GM23338 (cell line): ENCODE measurements around the gene UCMA. TPM values are rescaled to one million over a fixed set of nuclear protein-coding genes. Genes with fewer than 3 reads are reported as not detected.
A peak's percentile ranks its signal among the peaks of the same experiment; 100 is the strongest.

Experiments used
- ATAC-seq: fragments of 200-7000 bp; cut with Tn5 transposase; 3 replicates; pipeline ENCODE4 v1.9.1; 2020
- DNase-seq: peaks from one replicate; pipeline ENCODE4 v3.0.0-alpha.2; 2015; ENCODE audit warnings: low spot score
- H2AFZ ChIP-seq: fragments of 200-600 bp; sonication (generic); 2 replicates; pipeline ENCODE4 v1.8.0; 2016; ENCODE audit warnings: antibody characterized with exemption, mild to moderate bottlenecking, moderate library complexity
- H3F3A ChIP-seq: fragments of 200-600 bp; sonication (generic); replicated peaks from 2 replicates; pipeline ENCODE4 v1.8.0; 2017; ENCODE audit warnings: antibody characterized with exemption, mixed run types, low read depth
- H3K27ac ChIP-seq: fragments of 200-600 bp; sonication (generic); 2 replicates; pipeline ENCODE4 v1.6.1; 2016; ENCODE audit warnings: low read depth
- H3K27me3 ChIP-seq: fragments of 200-600 bp; sonication (generic); 2 replicates; pipeline ENCODE4 v1.8.0; 2016; ENCODE audit warnings: mild to moderate bottlenecking, mixed run types, moderate library complexity; ENCODE audit not compliant: insufficient read depth
- H3K36me3 ChIP-seq: fragments of 200-600 bp; sonication (generic); 2 replicates; pipeline ENCODE4 v1.8.0; 2016; ENCODE audit warnings: mild to moderate bottlenecking; ENCODE audit not compliant: insufficient read depth
- H3K4me1 ChIP-seq: fragments of 200-600 bp; sonication (generic); 2 replicates; pipeline ENCODE4 v1.8.0; 2016; ENCODE audit warnings: mild to moderate bottlenecking, moderate library complexity; ENCODE audit not compliant: insufficient read depth
- H3K4me2 ChIP-seq: fragments of 200-600 bp; sonication (generic); 2 replicates; pipeline ENCODE4 v1.7.1; 2017; ENCODE audit warnings: mixed run types
- H3K4me3 ChIP-seq: fragments of 200-600 bp; sonication (generic); 2 replicates; pipeline ENCODE4 v1.6.1; 2016; ENCODE audit warnings: mixed run types
- H3K79me2 ChIP-seq: fragments of 200-600 bp; sonication (generic); replicated peaks from 2 replicates; pipeline ENCODE4 v1.8.0; 2017; ENCODE audit warnings: mild to moderate bottlenecking; ENCODE audit not compliant: insufficient read depth
- H3K9me2 ChIP-seq: fragments of 200-600 bp; sonication (generic); 2 replicates; pipeline ENCODE4 v1.8.0; 2017; ENCODE audit not compliant: insufficient read depth
- H4K20me1 ChIP-seq: fragments of 200-600 bp; sonication (generic); replicated peaks from 2 replicates; pipeline ENCODE4 v1.8.0; 2017; ENCODE audit warnings: mild to moderate bottlenecking; ENCODE audit not compliant: insufficient read depth
- H3K27ac Mint-ChIP-seq: 2 replicates; pipeline ENCODE4 v1.8.0; 2020; ENCODE audit warnings: inconsistent platforms, mild to moderate bottlenecking, moderate library complexity, mixed read lengths
- H3K27me3 Mint-ChIP-seq: 3 replicates; pipeline ENCODE4 v1.8.0; 2022; ENCODE audit warnings: low read depth, mild to moderate bottlenecking, moderate library complexity, mixed read lengths, inconsistent platforms; ENCODE audit not compliant: insufficient read depth, poor library complexity
- H3K36me3 Mint-ChIP-seq: 3 replicates; pipeline ENCODE4 v1.8.0; 2021; ENCODE audit warnings: low read depth, mild to moderate bottlenecking, inconsistent platforms, moderate library complexity, mixed read lengths
- H3K4me1 Mint-ChIP-seq: 3 replicates; pipeline ENCODE4 v1.8.0; 2020; ENCODE audit warnings: mild to moderate bottlenecking, inconsistent platforms, mixed read lengths
- H3K4me3 Mint-ChIP-seq: 3 replicates; pipeline ENCODE4 v1.8.0; 2021; ENCODE audit warnings: moderate library complexity, mild to moderate bottlenecking, inconsistent platforms, mixed read lengths
- H3K9me3 Mint-ChIP-seq: 3 replicates; pipeline ENCODE4 v1.8.0; 2020; ENCODE audit warnings: moderate library complexity, mild to moderate bottlenecking, inconsistent platforms, mixed read lengths
- CREB1 ChIP-seq: fragments of 250-450 bp; sonication (Bioruptor Pico); IDR thresholded peaks from 2 replicates; pipeline ENCODE4 v1.5.0; 2020; ENCODE audit warnings: low read depth, mild to moderate bottlenecking, moderate library complexity
- CTCF ChIP-seq, 2 experiments: fragments of 200-600 bp in 1 of 2; sonication (generic) in 1 of 2; conservative IDR thresholded peaks; 2 replicates each; pipeline versions ENCODE4 v1.5.1 to v1.6.1; 2016 to 2017; ENCODE audit warnings: antibody characterized with exemption in 2 of 2, low read depth in 2 of 2, mild to moderate bottlenecking in 2 of 2, moderate library complexity in 1 of 2
- EZH2 ChIP-seq: fragments of 200-600 bp; sonication (generic); IDR thresholded peaks from one replicate; pipeline ENCODE4 v1.8.0; 2017; ENCODE audit warnings: antibody characterized with exemption, mild to moderate bottlenecking, low read depth; ENCODE audit not compliant: unreplicated experiment
- EZH2phosphoT487 ChIP-seq: fragments of 200-600 bp; sonication (generic); IDR thresholded peaks from one replicate; pipeline ENCODE4 v1.8.1; 2018; ENCODE audit warnings: antibody characterized with exemption; ENCODE audit not compliant: unreplicated experiment
- JUNB ChIP-seq: IDR thresholded peaks from one replicate; pipeline ENCODE4 v1.6.1; 2016; ENCODE audit warnings: antibody characterized with exemption; ENCODE audit not compliant: unreplicated experiment
- NANOG ChIP-seq: IDR thresholded peaks from 2 replicates; pipeline ENCODE4 v1.6.1; 2016; ENCODE audit warnings: antibody characterized with exemption, borderline replicate concordance
- POLR2AphosphoS5 ChIP-seq: IDR thresholded peaks from 2 replicates; pipeline ENCODE4 v1.6.1; 2016; ENCODE audit warnings: antibody characterized with exemption, low read depth
- STAT1 ChIP-seq: IDR thresholded peaks from one replicate; pipeline ENCODE4 v1.6.1; 2016; ENCODE audit warnings: antibody characterized with exemption; ENCODE audit not compliant: unreplicated experiment
- ZNF114 ChIP-seq: fragments of 250-450 bp; sonication (Bioruptor Pico); IDR thresholded peaks from 2 replicates; pipeline ENCODE4 v1.5.0; 2020; ENCODE audit warnings: mild to moderate bottlenecking, moderate library complexity
- ZNF331 ChIP-seq: fragments of 250-450 bp; sonication (Bioruptor Pico); IDR thresholded peaks from 2 replicates; pipeline ENCODE4 v1.5.0; 2020; ENCODE audit warnings: low read depth, mild to moderate bottlenecking, moderate library complexity
- polyA plus RNA-seq: library from polyadenylated mRNA; unstranded; fragments of >200 nt; fragmentation: Nextera tagmentation; extraction: Ambion mirVana; gene quantifications from 2 replicates; pipeline ENCODE4 v1.2.1, GENCODE V29; 2016
- total RNA-seq: library from RNA; depleted of rRNA; stranded (reverse); fragments of >200 nt; shearing (Covaris generic); gene quantifications from 2 replicates; pipeline ENCODE4 v1.2.3, GENCODE V29; 2014
- TF ChIP-seq, protein P1 (sequence below): IDR thresholded peaks from one replicate; pipeline ENCODE4 v1.6.1; 2018; ENCODE audit warnings: antibody characterized with exemption; ENCODE audit not compliant: unreplicated experiment
- TF ChIP-seq, protein P2 (sequence below): IDR thresholded peaks from 2 replicates; pipeline ENCODE4 v1.6.1; 2016; ENCODE audit warnings: antibody characterized with exemption

Gene UCMA
- total and polyA plus RNA-seq, 2 experiments from 2014 or later, result 12.7 to 16.7 TPM

DNA sequence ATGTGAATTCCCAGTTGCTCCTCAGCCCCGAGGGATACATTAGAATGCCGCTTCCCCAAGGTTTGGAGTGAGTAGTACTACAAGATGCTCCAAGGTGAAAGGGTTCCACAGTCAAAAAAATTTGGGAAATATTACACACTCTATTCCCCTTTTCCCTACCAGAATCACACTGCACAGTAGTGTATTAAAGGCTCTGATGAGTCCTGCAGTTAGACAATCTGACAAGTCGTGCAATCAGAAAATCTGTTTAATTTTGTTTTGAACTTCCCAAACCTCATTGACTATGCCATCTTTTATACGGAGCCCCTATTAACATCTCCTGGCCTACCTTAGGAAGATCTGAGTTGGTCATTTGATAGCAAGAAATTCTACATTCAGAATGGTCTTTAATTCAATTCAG is 13.6 kb upstream of the UCMA start:
- no peak overlapping the region for H3K4me2 ChIP-seq
- H3K27me3 ChIP-seq, result no peaks in the 10 kb centered on the region
- H3F3A ChIP-seq, result no peaks in the 10 kb centered on the region
- ATAC-seq (no peak), DNase-seq (no peak)
- no peaks in the 10 kb centered on the region for H4K20me1 ChIP-seq
- H3K36me3 ChIP-seq, result no peaks in the 10 kb centered on the region
- Mint-ChIP-seq H3K36me3 (no peaks in the 10 kb centered on the region), H3K27me3 (no peaks in the 10 kb centered on the region), H3K27ac (no peak overlapping the region), H3K4me3 (no peak overlapping the region), H3K4me1 (peaks cover 4% of the 10 kb centered on the region; the same call in 2 of the 3 replicates), H3K9me3 (no peaks in the 10 kb centered on the region)
- H3K9me2 ChIP-seq, result no peaks in the 10 kb centered on the region; the same call in 1 of the 2 replicates
- H3K4me3 ChIP-seq, result no peak overlapping the region
- no peaks in the 10 kb centered on the region for H3K79me2 ChIP-seq
- H3K4me1 ChIP-seq, result no peaks in the 10 kb centered on the region
- no peak overlapping the region for H3K27ac ChIP-seq
- TF ChIP-seq ZNF114 (CRISPR knock-in tag) (no peak), CTCF (conservative IDR thresholded peaks at IDR 0.05; ENCODE audit: low read depth in 2 of 2) (no peak), EZH2phosphoT487 (no peak), STAT1 (no peak), EZH2 (no peak), JUNB (no peak), CREB1 (CRISPR knock-in tag) (no peak), ZNF331 (CRISPR knock-in tag) (no peak)
- TF ChIP-seq, protein P1, sequence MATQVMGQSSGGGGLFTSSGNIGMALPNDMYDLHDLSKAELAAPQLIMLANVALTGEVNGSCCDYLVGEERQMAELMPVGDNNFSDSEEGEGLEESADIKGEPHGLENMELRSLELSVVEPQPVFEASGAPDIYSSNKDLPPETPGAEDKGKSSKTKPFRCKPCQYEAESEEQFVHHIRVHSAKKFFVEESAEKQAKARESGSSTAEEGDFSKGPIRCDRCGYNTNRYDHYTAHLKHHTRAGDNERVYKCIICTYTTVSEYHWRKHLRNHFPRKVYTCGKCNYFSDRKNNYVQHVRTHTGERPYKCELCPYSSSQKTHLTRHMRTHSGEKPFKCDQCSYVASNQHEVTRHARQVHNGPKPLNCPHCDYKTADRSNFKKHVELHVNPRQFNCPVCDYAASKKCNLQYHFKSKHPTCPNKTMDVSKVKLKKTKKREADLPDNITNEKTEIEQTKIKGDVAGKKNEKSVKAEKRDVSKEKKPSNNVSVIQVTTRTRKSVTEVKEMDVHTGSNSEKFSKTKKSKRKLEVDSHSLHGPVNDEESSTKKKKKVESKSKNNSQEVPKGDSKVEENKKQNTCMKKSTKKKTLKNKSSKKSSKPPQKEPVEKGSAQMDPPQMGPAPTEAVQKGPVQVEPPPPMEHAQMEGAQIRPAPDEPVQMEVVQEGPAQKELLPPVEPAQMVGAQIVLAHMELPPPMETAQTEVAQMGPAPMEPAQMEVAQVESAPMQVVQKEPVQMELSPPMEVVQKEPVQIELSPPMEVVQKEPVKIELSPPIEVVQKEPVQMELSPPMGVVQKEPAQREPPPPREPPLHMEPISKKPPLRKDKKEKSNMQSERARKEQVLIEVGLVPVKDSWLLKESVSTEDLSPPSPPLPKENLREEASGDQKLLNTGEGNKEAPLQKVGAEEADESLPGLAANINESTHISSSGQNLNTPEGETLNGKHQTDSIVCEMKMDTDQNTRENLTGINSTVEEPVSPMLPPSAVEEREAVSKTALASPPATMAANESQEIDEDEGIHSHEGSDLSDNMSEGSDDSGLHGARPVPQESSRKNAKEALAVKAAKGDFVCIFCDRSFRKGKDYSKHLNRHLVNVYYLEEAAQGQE, result no peak
- H2AFZ ChIP-seq, result peak overlapping the region; percentile 85; the same call in 1 of the 2 replicates

- ATAC-seq, result no peak
- no peaks in the 10 kb centered on the region for H3K79me2 ChIP-seq
- Mint-ChIP-seq H3K27ac (no peak overlapping the region), H3K27me3 (no peaks in the 10 kb centered on the region), H3K4me3 (no peak overlapping the region), H3K9me3 (no peaks in the 10 kb centered on the region), H3K36me3 (no peaks in the 10 kb centered on the region), H3K4me1 (peaks cover 4% of the 10 kb centered on the region; the same call in 2 of the 3 replicates)
- H3K27me3 ChIP-seq, result no peaks in the 10 kb centered on the region
- no peaks in the 10 kb centered on the region for H3K4me1 ChIP-seq
- H3K36me3 ChIP-seq, result no peaks in the 10 kb centered on the region
- H3K9me2 ChIP-seq, result no peaks in the 10 kb centered on the region; the same call in 1 of the 2 replicates
- H3K4me2 ChIP-seq, result no peak overlapping the region
- no peak overlapping the region for H3K27ac ChIP-seq
- DNase-seq, result no peak
- no peak overlapping the region for H3K4me3 ChIP-seq
- no peaks in the 10 kb centered on the region for H4K20me1 ChIP-seq
- peak overlapping the region; percentile 85 for H2AFZ ChIP-seq
- H3F3A ChIP-seq, result no peaks in the 10 kb centered on the region
- TF ChIP-seq NANOG (no peak), POLR2AphosphoS5 (no peak), EZH2 (no peak), ZNF331 (CRISPR knock-in tag) (no peak), EZH2phosphoT487 (no peak), JUNB (no peak), STAT1 (no peak)
- TF ChIP-seq, protein P2, sequence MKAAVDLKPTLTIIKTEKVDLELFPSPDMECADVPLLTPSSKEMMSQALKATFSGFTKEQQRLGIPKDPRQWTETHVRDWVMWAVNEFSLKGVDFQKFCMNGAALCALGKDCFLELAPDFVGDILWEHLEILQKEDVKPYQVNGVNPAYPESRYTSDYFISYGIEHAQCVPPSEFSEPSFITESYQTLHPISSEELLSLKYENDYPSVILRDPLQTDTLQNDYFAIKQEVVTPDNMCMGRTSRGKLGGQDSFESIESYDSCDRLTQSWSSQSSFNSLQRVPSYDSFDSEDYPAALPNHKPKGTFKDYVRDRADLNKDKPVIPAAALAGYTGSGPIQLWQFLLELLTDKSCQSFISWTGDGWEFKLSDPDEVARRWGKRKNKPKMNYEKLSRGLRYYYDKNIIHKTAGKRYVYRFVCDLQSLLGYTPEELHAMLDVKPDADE, result no peak
- TF ChIP-seq, protein P1, result no peak
Measured at GRCh38 chr10:13247246-13247645, 13.1 kb upstream of the UCMA start.
